HG03280 (cell line): ENCODE results near the gene BICD1.

Experiments
- ATAC-seq: cut with Tn5 transposase; IDR thresholded peaks from one replicate; pipeline ENCODE4 v1.9.1; 2021; ENCODE audit warnings: mild to moderate bottlenecking, moderate library complexity; ENCODE audit not compliant: unreplicated experiment

Gene BICD1

DNA sequence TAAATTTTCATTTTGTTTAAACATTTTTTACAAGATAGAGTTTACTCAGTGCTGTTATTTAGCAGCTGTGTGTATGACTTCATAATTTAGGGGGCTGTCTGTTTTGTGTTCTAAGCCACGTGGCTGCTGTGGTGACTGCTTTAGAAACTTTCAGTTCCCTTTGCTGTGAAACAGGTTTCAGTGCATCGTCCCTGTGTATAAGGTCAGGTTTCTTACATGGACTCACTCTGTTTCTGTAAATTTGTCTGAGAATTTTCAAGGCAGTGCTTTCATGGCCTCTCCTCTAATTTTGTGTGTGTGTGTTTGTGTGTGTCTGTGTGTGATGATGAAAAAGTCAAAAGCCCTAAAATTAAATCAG, 32.4 kb downstream of the BICD1 start:
- ATAC-seq, result peak; percentile 82

DNA sequence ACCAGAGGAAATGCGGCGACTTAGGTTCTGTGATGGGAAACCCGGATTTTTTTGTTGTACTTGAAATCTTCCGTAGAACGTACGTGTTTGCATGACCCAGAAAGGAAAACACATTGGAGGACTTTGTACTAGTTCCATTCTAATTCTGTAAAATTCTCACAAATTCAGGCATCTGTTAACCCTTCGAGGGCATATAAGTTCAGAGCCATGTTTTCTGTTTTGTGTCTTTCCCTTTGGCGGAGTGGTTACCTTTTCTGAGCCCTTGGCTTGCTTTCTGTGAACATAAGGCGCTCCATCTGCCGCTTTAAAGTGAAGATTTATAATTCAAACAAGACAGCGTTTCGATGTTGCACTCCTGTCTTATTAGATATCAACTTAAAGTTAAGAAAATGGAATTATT, 34.2 kb downstream of the BICD1 start:
- ATAC-seq, result no peak

DNA sequence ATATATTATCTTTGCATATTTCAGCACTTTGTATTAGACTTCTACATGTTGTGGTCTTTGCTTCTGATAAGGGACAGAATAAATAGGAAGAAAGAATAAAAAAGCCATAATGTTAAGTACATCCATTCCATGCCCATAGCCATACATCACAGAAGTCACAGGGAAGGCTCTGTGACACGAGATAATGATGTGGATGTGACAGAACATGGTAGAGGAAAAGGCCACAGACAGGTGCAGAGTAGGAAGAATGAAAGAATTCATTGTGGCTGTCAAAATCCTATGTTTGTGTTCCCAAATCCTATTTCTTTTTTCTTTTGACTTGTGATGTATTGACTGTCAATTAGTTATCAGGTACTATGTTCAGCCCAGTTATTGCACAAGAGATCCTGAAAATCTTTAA, 38.4 kb downstream of the BICD1 start:
- ATAC-seq, result no peak

DNA sequence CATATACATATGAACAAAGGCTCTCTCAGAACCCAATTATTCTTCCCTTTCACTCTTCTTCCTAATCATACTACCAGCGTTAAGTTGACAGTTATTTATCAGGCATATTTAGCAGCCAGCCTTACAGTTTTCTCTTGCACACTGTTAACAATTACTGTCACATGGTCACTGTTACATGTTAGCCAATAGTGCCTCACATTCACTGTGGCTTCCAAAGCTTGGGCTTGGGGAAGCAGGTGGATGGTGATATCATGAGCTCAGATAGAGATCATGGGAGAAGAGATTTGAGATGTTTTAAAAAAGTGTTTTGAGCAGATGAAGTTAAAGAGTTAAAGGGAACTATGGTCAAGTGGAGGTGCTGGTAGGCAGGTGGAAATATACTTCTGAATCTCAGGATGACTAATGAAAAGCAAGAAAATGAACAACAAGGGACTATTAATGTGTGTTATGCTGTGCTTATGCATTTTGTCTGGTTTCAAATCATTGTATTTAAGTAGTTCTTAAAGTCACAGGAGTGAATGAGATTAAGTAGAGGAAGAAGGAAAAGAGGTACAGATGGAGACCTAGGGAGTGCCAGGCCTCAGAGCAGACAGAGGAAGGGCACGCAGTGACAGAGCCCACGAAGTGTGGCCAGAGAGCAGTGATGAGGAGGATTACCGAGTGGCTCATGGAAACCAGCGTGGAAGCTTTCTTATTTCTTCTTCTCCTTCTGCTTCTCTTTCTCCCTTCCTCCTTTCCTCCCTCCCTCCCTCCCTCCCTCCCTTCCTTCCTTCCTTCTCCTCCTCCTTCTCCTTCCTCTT, 39.6 kb downstream of the BICD1 start:
- peak; percentile 69 for ATAC-seq

DNA sequence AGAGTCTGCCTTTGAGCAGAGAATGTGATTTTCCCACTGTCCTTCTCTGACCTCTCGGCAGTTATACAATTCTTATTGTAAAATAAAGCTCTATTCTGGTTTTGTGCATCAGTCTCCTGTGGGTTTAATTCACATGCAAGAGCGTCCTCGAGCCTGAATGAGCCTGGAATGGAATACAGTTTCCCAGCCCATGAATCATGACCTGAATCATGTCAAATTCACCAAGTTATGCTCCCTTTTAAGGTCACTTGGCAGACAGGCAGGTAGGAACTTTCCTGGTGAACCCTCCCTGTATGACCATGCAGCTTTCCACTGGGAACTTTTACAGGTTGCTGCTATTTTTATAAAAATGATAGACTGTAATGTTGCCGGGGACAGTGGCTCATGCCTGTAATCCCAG, 41.7 kb downstream of the BICD1 start:
- ATAC-seq, result no peak

DNA sequence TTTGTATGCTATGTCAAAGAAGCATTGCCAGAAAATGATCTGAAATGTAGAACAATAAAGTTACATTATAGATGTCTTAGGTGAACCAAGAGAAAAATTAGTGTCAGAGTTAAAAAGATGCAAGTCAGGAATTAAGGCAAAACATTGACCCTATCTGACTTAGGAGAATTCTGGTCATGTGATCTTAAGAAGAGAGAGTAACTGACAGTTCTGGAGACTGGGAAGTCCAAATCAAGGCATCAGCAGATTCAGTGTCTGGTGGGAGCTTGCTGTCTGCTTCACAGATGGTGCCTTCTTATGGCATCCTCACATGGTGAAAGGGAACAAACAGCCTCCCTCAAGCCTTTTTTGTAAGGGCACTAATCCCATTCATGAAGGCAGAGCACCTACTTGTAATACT, 42.8 kb downstream of the BICD1 start:
- ATAC-seq, result no peak

DNA sequence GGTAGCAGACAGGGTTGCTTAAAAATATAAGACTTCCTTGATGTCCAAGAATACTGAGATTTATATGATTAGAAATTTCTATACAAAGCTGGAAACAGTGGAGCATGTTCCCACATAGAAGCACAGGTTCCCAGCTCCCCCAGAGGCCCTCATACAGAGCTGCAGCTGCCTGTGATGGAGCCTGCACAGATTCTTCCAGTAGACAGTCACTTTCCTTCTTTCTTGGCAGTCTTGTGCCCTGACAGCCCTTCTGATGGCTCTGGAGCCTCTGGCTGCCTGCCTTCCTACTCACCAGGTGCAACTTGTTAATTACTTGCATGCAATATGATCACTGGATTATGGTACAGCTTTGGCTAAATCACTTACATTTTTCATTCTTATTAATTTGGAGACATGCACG, 44.4 kb downstream of the BICD1 start:
- no peak for ATAC-seq

DNA sequence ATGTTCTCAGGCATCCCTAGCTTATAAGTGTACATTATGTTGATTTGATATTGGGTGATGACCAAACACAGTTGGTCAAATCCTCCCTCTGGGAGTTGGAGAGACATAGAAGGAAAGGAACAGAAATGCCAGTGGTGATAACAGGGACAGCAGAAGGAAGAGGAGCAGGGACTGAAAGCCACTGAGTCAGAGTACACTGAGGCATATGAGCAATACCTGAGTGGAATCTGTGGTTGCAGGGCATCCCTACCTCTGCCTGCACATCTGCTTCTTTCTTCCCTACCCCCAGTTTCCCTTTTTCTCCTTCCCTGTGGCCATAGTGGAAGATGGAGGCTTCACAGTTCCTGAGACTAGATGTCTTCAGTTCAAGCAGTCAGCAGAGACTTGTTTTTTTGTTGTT, 44.9 kb downstream of the BICD1 start:
- ATAC-seq, result no peak

DNA sequence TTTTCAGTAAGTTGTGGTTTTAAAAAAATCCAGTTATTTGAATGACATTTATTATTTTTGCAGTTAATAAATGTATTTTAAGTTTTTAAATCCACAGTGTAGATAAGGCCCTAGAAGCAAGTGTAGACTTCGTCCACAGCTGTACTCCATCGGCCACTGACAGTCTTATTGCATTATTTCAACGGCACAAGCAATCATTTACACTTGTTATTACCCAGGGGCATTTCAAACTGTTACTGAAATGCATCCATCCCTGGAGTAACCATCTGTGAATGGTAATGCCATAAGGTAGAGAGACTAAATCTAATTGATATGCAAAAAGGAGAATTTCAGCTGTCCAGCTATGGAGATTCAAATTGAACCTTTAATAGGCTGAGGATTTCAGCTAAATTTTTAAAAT, 48.4 kb downstream of the BICD1 start:
- no peak for ATAC-seq

DNA sequence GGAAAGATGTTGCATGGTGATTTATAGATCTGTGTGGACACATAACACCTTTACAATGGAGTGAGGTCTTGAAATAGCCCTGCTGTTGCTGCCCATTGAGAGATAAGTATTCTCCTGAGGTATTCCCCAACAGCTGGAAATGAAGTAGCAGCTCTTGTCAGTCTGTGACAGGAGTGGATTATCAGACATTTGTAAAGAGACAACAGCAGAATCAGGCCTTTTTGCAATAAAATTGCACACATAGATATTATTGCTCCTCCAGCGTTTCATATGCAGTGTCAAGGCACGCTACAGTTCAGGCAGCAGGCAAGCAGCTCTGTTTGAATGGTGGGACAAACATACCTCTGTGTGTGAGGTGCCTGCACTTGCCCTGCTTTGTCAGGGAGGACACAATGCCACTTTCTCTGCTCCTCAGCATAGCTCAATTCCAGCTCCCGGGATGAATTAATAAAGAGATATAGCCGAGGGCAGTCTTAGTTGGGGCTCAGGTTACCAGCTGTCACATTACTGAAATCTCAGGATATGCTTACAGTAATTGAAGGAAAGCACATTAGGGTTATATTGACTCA, 49.4 kb downstream of the BICD1 start:
- ATAC-seq, result no peak

DNA sequence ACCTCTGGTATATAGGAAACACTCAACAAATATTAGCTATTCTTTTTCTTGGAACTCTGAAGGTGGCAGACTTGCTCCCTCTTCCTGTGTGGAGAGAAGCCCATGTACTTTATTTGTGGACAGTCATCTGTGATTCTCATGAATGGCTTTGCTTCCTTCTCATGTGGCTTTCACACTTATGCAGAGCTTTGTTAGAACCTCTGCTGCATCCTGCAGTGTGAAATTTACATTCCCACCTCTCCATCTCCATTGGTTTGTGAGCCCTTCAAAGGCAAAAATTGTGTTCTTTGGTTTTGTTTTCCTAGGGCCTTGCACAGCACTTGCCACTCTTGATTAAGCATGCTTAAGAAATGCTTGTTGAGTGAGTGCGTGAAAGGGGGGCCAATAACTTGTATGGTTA, 51.9 kb downstream of the BICD1 start:
- ATAC-seq, result no peak

DNA sequence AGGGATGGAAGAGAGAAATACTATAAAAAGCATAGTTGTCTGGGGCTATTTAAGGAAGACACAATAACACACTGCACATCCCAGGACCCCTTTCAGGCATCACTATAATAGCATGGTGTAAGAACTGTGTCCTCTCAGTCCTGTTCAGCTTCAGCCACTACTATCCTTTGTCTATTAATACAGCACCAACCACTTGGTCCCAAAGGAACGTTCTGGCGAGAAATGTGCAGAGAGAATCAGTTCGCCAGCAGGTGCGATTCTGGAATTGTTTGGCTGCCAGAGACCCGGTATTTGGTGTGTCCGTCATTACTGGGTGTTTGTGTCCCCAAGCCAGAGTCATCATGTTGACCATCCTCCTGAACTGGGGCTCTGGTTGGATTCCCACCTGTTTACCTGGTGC, 52.7 kb downstream of the BICD1 start:
- ATAC-seq, result no peak

DNA sequence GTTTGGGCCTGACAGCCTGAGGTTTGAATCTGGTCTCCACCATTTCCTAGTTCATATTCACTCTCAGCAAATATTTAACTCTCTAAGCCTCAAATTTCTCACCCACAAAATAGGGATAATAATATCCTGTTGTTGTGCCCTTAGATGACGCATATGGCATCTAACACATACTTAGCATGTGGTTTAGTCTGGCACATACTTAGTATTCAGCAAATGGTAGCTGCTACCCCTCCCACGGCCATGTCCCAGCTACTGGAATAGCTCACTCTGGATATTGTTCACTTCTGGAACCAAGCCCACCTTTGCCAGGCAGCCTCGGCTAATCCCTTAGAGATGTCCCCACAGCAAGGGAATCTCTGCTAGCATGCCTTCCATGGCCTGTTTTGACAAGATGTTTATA, 53.3 kb downstream of the BICD1 start:
- ATAC-seq, result no peak

DNA sequence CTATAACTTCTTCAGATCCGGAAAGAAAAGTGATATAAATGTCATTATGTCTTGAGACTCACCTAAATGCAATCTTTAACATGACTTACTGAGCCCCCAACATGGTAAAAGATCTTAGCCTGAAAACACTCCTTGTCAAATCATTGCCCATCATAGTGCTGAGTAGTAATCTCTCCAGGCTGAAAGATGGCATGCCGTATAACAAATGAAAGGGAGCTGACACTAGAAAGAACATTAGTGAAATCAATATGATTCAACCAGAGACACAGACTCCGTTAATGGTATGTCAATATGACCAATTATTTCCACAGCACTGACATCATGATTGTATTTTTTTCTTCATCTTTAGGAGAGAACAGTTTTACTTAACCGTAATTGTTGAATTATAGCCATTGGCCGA, 54.4 kb downstream of the BICD1 start:
- ATAC-seq, result no peak

DNA sequence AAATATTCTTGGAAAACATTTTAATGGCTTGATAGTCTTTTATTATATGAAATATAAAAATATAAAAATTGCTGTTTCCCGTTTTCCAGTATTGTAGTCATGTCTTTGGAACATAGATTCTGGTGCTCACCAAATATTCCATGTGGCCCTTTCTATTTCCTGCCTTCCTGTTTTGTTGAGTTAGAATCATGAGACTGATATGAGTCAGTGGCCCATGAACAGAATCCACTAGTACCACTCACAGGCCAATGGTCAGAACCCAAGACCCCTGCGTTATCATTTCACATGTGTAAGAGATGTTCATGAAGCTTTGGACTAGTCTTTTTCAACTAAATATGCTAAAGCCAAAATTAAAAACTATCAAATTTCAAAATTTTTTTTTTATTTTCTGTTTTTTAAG, 56.9 kb downstream of the BICD1 start:
- ATAC-seq, result no peak

DNA sequence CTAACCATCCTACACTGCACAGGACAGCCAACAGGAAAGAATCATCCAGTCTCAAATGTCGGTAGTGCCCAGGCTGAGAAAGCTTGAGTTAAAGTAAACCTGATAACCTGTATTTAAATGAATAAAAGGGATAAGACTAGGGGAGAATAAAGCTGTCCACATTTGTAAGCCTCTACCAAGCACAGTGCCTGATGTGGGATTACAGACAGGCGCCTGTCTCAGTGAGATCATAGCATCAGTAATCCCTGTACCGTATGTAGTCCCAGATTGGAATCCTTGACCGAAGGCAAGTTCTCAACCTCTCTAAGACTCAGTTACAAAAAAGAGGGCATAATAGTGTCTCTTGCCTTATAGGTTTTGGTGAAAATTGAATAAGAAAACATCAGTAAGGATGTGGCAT, 59.9 kb downstream of the BICD1 start:
- ATAC-seq, result no peak

DNA sequence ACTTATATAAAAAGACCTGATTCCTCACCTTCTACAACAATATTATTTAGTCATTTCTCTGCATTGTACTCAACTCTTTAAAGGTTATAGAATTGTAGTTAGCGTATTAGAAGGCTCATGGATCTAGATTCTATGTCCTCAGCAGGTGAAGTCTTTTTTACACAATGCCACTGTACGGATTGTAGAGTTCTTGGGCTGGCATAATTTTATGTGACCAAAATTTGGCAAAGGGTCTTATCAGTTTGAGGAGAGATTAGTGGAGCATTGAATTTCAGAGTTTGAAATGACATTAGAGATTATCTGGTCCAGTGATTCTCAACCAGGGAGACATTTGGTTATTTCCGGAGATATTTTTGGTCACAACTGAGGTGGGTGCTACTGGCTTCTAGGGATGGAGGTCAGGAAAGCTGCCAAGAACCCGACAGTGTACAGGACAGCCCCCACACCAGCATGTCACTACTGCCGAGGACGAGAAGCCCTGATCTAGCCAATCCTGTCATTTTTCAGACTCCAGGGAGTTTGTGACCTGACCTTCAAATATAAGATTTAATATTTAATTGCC, 63.9 kb downstream of the BICD1 start:
- no peak for ATAC-seq

DNA sequence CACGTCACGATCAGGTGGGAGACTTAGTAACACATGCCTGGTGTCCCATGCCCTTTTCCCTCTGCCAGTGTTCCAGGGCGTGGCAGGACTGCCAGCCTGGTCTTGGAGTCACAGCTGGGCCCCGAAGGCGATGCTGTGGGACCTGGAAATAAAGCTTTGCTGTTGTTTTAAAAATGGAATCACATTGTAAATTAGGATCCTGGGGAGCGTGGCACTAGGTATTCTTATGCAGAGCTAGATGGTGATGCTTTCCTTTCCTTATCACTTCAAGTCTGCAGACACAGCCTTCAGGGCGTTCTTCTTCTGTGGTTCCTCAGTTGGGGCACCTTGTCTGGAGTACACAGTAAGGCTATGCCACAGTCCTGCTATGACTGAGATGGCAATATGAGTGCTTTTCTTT, 64.6 kb downstream of the BICD1 start:
- no peak for ATAC-seq

DNA sequence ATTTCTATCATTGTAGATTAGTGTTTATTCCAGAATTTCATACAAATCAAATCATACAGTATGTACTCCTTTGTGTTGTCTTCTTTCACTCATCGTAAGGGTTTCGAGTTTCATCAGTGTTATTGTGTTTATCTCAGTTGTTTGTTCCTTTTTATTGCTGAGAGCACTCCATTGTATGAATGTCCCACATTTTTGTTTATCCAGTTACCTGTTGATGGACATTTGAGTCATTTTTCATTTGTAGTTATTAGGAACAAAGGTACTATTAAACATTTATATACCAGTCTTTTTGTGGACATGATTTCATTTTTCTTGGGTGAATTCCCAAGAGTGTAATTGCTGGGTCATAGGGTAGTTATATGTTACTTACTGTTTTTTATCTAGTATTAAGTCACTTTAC, 70.0 kb downstream of the BICD1 start:
- ATAC-seq, result no peak

DNA sequence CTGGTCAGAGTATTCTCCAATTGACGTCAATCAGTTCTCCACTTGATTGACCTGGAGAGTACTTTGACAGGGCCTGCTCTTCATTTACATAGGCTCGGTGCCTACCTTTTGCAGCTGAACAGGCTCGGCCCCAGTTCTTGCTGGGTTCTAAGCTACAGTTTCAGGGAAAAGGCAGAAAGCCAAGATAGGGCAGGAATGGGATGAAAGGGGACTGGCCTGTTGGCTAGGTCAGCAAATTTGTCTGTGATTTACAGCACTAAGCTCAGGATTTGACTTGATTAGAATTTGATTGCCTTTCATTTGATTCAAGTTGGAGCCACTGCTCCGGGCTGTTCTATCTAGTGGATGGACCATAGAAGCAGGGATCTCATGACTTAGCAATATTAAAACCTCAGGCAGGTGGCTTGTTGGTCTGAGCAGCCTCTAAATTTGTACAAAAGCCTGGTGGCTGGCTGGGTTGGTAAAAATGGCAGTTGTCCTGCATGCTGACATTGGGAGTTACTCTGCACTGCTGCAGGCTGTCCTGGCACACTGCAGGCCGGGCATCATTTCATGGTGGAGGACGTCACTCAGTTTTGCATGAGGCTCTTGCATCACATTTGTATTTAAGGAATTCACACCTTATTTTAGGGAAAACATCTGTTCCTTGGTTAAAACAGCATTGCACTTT, 71.8 kb downstream of the BICD1 start:
- no peak for ATAC-seq

DNA sequence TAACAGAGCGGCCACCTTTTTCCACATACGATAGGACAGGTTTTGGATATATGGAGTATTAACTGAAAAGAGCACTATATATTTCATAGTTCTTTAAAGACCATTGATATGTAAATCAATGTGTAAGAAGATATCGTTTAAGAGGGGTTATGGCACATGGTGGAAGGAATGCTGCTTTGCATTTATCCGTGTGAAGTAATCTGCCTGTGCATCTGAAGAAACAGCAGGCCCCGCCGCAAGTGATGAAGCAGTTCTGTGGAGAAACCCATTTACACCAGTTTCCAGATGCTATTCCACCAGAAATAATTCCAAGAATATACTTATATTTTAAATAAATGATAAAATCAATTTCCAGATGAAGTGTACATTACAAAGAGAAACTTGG, 72.4 kb downstream of the BICD1 start:
- ATAC-seq, result no peak

DNA sequence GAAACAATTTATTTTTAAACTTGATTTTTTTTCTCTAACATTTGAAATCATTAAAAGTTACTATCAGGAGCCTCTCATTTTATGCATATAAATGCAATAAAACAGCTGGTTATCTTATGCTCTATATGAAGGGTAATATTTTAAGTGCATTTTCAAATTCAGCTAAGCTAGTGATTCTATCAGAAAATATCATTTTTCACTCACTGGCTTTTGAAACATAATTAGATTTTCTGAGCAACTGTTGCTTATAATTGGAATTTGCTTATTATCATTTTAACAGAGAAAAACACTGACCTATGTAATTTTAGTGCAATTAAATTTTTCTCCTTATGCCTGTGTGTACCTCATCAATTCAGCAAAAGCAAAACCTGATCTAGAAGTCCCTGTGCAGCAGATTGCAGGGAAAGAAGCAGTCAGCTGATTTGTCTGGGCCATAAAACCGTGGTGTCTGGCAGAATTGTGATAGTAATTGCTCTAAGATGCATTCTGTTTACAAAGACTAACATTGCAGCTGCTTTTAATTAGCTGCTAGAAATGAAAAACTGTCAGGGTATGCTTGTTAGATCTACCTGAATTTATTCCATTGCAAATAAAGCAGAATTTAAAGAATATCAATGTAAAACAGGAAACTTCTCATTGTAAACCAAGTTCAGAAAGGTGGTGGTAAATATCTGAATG, 75.0 kb downstream of the BICD1 start:
- ATAC-seq, result no peak
